ENCODE measurements around the gene SLC1A2. TPM values are rescaled to one million over a fixed set of nuclear protein-coding genes. Genes with fewer than 3 reads are reported as not detected.

The SLC1A2 gene
- total and polyA plus RNA-seq, 2 experiments from 2014 or later = 0.70 to 2.8 TPM

DNA sequence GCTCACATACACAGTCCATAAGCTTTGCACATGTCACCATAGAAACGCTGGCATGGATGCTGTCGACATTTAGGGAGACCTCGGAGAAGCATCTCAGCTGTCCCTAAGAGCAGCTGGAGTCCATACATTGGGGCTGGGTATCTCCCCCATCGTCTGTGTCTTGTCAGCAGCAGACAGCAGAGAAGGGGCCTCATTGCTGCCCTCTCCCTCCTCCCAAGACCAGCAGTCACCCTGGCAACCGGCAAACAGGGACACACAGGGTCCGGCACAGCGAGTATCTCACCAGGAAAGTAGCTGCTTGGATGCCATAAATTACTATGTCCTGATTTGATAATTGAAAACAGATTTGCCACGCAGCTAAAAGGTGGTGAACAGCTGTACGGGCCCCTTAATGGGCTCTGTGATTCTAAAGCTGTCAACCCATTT lies 196.0 kb downstream of the SLC1A2 start (continued):
- TF ChIP-seq, protein P1, sequence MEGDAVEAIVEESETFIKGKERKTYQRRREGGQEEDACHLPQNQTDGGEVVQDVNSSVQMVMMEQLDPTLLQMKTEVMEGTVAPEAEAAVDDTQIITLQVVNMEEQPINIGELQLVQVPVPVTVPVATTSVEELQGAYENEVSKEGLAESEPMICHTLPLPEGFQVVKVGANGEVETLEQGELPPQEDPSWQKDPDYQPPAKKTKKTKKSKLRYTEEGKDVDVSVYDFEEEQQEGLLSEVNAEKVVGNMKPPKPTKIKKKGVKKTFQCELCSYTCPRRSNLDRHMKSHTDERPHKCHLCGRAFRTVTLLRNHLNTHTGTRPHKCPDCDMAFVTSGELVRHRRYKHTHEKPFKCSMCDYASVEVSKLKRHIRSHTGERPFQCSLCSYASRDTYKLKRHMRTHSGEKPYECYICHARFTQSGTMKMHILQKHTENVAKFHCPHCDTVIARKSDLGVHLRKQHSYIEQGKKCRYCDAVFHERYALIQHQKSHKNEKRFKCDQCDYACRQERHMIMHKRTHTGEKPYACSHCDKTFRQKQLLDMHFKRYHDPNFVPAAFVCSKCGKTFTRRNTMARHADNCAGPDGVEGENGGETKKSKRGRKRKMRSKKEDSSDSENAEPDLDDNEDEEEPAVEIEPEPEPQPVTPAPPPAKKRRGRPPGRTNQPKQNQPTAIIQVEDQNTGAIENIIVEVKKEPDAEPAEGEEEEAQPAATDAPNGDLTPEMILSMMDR (conservative IDR thresholded peaks at IDR 0.05; ENCODE audit: low read depth in 2 of 2) = no peak
- TF ChIP-seq ZNF331 (CRISPR knock-in tag; IDR thresholded peaks at IDR 0.05; ENCODE audit: low read depth) (no peak), STAT1 (IDR thresholded peaks at IDR 0.05; ENCODE audit: unreplicated experiment) (no peak), ZNF114 (CRISPR knock-in tag; IDR thresholded peaks at IDR 0.05) (no peak), EZH2phosphoT487 (IDR thresholded peaks at IDR 0.05; ENCODE audit: unreplicated experiment) (no peak), EZH2 (IDR thresholded peaks at IDR 0.05; ENCODE audit: low read depth, unreplicated experiment) (no peak)
- TF ChIP-seq, protein P2, sequence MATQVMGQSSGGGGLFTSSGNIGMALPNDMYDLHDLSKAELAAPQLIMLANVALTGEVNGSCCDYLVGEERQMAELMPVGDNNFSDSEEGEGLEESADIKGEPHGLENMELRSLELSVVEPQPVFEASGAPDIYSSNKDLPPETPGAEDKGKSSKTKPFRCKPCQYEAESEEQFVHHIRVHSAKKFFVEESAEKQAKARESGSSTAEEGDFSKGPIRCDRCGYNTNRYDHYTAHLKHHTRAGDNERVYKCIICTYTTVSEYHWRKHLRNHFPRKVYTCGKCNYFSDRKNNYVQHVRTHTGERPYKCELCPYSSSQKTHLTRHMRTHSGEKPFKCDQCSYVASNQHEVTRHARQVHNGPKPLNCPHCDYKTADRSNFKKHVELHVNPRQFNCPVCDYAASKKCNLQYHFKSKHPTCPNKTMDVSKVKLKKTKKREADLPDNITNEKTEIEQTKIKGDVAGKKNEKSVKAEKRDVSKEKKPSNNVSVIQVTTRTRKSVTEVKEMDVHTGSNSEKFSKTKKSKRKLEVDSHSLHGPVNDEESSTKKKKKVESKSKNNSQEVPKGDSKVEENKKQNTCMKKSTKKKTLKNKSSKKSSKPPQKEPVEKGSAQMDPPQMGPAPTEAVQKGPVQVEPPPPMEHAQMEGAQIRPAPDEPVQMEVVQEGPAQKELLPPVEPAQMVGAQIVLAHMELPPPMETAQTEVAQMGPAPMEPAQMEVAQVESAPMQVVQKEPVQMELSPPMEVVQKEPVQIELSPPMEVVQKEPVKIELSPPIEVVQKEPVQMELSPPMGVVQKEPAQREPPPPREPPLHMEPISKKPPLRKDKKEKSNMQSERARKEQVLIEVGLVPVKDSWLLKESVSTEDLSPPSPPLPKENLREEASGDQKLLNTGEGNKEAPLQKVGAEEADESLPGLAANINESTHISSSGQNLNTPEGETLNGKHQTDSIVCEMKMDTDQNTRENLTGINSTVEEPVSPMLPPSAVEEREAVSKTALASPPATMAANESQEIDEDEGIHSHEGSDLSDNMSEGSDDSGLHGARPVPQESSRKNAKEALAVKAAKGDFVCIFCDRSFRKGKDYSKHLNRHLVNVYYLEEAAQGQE (IDR thresholded peaks at IDR 0.05; ENCODE audit: unreplicated experiment) = no peak

DNA sequence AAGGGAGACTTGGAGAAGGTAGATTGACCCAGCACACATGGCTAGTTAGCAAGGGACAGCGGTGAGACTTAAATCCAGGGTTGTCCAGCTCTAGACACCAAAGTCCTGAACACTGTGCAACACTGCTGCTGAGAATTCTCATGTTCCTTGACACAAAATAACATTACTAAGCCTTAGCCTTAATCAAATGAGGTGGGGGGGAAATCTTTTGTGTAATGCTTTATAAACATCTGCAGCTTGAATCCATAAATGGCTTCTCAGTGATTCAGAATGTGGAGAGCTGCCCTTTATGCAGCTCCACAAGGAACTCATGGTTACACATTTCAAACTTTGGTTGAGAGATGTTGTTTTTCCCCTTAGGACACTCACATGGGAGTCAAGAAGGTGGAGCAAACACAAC lies 200.4 kb downstream of the SLC1A2 start:
- H3K79me2 ChIP-seq (replicated peaks; ENCODE audit: insufficient read depth) = no peaks in the 10 kb centered on the region
- Mint-ChIP-seq H3K36me3 (ENCODE audit: low read depth) (no peaks in the 10 kb centered on the region), H3K4me1 (peaks cover 29% of the 10 kb centered on the region), H3K27ac (no peak overlapping the region), H3K9me3 (no peaks in the 10 kb centered on the region; the same call in 2 of the 3 replicates), H3K4me3 (no peak overlapping the region), H3K27me3 (ENCODE audit: insufficient read depth, low read depth, poor library complexity) (peaks cover 2% of the 10 kb centered on the region)
- no peak overlapping the region for H2AFZ ChIP-seq
- no peaks in the 10 kb centered on the region for H3F3A ChIP-seq (replicated peaks; ENCODE audit: low read depth)
- DNase-seq (ENCODE audit: low spot score) (no peak), ATAC-seq (no peak)
- H4K20me1 ChIP-seq (replicated peaks; ENCODE audit: insufficient read depth) = no peaks in the 10 kb centered on the region
- H3K27me3 ChIP-seq (ENCODE audit: insufficient read depth) = no peaks in the 10 kb centered on the region
- peaks cover 4% of the 10 kb centered on the region; the same call in 1 of the 2 replicates for H3K9me2 ChIP-seq (ENCODE audit: insufficient read depth)
- peaks cover 20% of the 10 kb centered on the region for H3K4me1 ChIP-seq (ENCODE audit: insufficient read depth)
- H3K4me2 ChIP-seq = no peak overlapping the region
- no peak overlapping the region for H3K27ac ChIP-seq (ENCODE audit: low read depth)
- H3K36me3 ChIP-seq (ENCODE audit: insufficient read depth) = no peaks in the 10 kb centered on the region
- no peak overlapping the region for H3K4me3 ChIP-seq
- no peak for TF ChIP-seq ZNF331 (CRISPR knock-in tag; IDR thresholded peaks at IDR 0.05; ENCODE audit: low read depth)
- TF ChIP-seq, protein P3, sequence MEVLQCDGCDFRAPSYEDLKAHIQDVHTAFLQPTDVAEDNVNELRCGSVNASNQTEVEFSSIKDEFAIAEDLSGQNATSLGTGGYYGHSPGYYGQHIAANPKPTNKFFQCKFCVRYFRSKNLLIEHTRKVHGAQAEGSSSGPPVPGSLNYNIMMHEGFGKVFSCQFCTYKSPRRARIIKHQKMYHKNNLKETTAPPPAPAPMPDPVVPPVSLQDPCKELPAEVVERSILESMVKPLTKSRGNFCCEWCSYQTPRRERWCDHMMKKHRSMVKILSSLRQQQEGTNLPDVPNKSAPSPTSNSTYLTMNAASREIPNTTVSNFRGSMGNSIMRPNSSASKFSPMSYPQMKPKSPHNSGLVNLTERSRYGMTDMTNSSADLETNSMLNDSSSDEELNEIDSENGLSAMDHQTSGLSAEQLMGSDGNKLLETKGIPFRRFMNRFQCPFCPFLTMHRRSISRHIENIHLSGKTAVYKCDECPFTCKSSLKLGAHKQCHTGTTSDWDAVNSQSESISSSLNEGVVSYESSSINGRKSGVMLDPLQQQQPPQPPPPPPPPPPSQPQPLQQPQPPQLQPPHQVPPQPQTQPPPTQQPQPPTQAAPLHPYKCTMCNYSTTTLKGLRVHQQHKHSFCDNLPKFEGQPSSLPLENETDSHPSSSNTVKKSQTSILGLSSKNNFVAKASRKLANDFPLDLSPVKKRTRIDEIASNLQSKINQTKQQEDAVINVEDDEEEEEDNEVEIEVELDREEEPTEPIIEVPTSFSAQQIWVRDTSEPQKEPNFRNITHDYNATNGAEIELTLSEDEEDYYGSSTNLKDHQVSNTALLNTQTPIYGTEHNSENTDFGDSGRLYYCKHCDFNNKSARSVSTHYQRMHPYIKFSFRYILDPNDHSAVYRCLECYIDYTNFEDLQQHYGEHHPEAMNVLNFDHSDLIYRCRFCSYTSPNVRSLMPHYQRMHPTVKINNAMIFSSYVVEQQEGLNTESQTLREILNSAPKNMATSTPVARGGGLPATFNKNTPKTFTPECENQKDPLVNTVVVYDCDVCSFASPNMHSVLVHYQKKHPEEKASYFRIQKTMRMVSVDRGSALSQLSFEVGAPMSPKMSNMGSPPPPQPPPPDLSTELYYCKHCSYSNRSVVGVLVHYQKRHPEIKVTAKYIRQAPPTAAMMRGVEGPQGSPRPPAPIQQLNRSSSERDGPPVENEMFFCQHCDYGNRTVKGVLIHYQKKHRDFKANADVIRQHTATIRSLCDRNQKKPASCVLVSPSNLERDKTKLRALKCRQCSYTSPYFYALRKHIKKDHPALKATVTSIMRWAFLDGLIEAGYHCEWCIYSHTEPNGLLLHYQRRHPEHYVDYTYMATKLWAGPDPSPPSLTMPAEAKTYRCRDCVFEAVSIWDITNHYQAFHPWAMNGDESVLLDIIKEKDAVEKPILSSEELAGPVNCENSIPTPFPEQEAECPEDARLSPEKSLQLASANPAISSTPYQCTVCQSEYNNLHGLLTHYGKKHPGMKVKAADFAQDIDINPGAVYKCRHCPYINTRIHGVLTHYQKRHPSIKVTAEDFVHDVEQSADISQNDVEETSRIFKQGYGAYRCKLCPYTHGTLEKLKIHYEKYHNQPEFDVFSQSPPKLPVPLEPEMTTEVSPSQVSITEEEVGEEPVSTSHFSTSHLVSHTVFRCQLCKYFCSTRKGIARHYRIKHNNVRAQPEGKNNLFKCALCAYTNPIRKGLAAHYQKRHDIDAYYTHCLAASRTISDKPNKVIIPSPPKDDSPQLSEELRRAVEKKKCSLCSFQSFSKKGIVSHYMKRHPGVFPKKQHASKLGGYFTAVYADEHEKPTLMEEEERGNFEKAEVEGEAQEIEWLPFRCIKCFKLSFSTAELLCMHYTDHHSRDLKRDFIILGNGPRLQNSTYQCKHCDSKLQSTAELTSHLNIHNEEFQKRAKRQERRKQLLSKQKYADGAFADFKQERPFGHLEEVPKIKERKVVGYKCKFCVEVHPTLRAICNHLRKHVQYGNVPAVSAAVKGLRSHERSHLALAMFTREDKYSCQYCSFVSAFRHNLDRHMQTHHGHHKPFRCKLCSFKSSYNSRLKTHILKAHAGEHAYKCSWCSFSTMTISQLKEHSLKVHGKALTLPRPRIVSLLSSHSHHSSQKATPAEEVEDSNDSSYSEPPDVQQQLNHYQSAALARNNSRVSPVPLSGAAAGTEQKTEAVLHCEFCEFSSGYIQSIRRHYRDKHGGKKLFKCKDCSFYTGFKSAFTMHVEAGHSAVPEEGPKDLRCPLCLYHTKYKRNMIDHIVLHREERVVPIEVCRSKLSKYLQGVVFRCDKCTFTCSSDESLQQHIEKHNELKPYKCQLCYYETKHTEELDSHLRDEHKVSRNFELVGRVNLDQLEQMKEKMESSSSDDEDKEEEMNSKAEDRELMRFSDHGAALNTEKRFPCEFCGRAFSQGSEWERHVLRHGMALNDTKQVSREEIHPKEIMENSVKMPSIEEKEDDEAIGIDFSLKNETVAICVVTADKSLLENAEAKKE (CRISPR knock-in tag; IDR thresholded peaks at IDR 0.05) = no peak
- no peak for TF ChIP-seq STAT1 (IDR thresholded peaks at IDR 0.05; ENCODE audit: unreplicated experiment)
- TF ChIP-seq NANOG (IDR thresholded peaks at IDR 0.05; ENCODE audit: borderline replicate concordance) = no peak
- TF ChIP-seq CREB1 (CRISPR knock-in tag; IDR thresholded peaks at IDR 0.05; ENCODE audit: low read depth) = no peak
- no peak for TF ChIP-seq JUNB (IDR thresholded peaks at IDR 0.05; ENCODE audit: unreplicated experiment)
- TF ChIP-seq POLR2AphosphoS5 (IDR thresholded peaks at IDR 0.05; ENCODE audit: low read depth) = no peak
- TF ChIP-seq EZH2 (IDR thresholded peaks at IDR 0.05; ENCODE audit: low read depth, unreplicated experiment) = no peak

Data from GM23338 (cell line).